Epithelial cell of esophagus (primary cell): ENCODE results near the gene IHH.
A peak's percentile ranks its signal among the peaks of the same experiment; 100 is the strongest.

Source experiments
- DNase-seq: peaks from one replicate; pipeline ENCODE4 v3.0.0; 2010; ENCODE audit warnings: low read depth
- H3K4me3 ChIP-seq: 2 replicates; pipeline ENCODE4 v1.5.1; 2011; ENCODE audit warnings: mild to moderate bottlenecking, low read length, control low read depth
- CTCF ChIP-seq: IDR thresholded peaks from 2 replicates; pipeline ENCODE4 v1.5.1; 2011; ENCODE audit warnings: low read depth, mild to moderate bottlenecking, low read length, control low read depth, inconsistent platforms; ENCODE audit not compliant: insufficient read depth; ENCODE audit errors: missing control alignments

The IHH gene

DNA sequence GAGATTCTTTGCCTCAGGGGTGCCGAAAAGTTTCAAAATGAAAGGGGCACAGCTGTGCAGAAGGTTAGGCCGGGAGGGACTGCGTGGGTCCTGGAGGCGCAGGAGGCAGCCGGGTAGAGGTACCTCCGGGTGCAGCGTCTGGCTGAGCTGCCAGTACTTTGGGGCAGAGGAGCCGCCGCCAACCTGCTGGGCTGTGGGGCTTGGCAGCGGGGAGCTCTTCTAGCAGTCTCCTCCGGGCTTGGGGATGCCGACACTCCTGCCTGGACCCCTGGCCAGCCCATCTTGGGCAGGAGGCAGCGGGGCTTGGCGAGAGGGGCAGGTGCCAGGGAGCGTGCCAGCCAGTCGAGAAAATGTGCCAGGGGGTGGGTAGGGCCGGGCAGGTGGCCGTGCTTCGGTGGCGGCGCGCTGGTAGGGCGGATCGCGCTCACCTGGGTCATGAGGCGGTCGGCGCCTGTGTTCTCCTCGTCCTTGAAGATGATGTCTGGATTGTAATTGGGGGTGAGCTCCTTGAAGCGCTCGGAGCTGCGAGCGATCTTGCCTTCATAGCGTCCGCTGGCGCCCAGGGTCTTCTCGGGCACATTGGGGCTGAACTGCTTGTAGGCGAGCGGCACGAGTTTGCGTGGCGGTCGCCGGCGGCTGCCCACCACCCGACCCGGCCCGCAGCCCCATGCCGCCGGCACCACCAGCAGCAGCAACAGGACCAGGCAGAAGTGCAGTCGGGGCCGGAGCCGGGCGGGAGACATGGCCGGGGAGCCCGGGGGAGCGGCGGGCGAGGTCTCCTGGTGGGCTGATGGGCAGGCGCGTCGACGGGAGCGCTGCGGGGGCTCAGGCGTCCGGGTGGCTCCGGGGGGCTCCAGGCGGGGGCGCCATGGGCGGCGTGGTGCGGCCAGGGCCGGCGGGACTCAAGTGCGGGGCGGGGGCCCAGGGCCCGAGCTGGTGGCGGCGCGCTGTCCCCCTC is 717 bp downstream of the IHH start:
- TF ChIP-seq CTCF: no peak
- no peak for DNase-seq
- no peak overlapping the region for H3K4me3 ChIP-seq

- no peak for DNase-seq
- no peak for TF ChIP-seq CTCF
- H3K4me3 ChIP-seq: no peak overlapping the region
Observed at GRCh38 chr2:219059375-219059724, 1.4 kb downstream of the IHH start.

DNA sequence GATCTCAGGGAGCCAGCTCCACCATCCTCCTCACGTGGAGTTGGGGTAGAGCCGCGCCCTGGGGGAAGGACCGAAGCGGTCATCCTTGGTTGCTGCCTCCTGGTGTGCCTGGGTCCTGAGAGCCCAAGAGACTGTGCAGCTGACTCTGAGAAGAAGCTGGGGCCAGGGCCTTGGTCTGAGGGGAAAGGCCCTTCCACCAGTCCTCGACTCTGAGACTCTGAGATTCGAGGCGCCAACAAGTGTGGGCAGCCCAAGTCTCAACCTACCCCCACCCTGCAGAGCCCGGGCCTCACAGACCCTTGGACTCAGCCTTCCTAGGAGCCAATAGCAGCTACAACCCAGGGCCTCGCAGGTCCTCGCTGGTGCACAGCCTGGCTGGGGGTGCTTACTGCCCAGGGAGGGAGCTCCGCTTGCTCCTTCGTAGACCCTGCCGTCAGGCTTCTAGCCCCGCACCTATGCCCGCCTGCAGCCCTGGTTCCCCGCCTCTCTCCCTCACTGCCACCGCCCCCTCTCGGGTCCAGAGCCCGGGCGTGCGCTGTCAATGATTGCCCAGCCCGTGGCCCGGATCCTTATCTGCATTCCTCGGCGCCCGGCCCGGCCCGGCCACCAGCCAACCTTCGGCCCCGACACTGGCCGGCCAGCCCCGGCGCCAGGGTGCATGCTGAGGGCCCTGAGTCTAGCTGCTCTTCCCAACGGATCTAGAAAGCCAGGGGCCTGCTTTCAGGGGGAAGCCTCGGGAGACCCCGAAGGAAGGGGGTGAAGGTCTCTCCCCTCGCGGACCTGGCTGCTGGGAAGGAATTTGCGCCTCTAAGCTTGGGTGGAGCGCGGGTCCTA is 2.0 kb downstream of the IHH start:
- TF ChIP-seq CTCF: no peak
- DNase-seq: no peak
- H3K4me3 ChIP-seq: no peak overlapping the region

GRCh38 chr2:219057709-219058540 is 2.8 kb downstream of the IHH start:
- H3K4me3 ChIP-seq: no peak overlapping the region
- TF ChIP-seq CTCF: peak; percentile 74
- DNase-seq: peak; percentile 64

DNA sequence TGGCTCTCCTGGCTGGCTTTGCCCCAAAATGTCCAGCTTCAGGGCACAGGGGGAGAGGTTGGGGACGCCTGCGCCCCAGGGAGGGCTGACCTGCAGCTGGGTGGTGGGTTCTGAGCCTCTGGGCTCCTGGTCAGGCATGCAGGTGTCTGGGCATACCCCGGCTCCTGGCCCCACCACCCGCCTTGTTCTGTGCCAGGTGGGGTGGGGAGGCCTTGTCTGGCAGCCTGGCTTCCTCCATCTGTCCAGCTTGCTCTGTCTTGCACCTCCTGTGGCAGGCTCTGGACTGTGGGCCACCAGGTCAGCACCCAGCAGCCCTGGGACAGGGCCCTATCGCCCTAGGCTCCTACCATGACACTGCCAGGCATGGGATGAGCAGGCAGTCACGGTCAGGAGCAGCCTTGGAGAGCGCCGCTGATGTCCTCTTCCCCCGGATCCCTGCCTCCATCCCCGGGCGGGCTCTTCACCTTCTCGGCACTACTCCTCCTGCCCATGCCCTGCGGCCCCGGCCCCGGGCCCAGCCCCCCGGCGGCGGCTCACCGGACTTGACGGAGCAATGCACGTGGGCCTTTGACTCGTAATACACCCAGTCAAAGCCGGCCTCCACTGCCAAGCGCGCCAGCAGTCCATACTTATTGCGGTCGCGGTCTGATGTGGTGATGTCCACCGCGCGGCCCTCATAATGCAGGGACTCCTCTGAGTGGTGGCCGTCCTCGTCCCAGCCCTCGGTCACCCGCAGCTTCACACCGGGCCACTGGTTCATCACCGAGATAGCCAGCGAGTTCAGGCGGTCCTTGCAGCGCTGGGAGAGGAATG is 3.6 kb downstream of the IHH start:
- no peak overlapping the region for H3K4me3 ChIP-seq
- TF ChIP-seq CTCF: no peak
- no peak for DNase-seq
